ENCODE results near the gene MBD6. TPM values are rescaled to one million over a fixed set of nuclear protein-coding genes. Genes with fewer than 3 reads are reported as not detected.

Gene MBD6
- total RNA-seq, 1 donor from 2014 or later: 58.5 TPM

DNA sequence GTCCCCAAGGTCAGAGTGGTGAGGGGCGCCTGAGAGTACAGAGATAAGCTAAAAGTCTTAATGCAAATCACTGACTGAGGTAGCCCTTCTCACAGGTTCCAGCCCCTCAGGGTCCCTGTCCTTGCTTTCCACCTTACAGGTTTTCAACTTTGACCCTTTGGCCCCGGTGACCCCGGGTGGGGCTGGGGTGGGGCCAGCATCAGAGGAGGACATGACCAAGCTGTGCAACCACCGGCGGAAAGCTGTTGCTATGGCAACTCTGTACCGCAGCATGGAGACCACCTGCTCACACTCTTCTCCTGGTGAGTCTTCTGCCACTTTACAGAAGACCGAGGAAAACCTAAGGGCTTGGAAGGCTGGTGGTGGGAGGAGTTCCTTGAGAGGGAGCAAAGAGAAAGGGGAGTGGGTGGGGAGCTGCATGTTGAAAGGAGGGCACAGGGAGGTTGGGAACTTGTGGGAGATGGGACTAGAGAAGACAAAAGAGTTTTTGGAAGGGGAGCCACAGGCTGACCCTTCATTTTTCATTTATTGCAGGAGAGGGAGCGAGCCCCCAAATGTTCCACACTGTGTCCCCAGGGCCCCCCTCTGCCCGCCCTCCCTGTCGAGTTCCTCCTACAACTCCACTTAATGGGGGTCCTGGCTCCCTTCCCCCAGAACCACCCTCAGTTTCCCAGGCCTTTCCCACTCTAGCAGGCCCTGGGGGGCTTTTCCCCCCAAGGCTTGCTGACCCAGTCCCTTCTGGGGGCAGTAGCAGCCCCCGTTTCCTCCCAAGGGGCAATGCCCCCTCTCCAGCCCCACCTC is 2.4 kb downstream of the MBD6 start:
- Mint-ChIP-seq H3K4me3 (ENCODE audit: unreplicated experiment) (peak overlapping the region; percentile 93), H3K27ac (ENCODE audit: unreplicated experiment) (peak overlapping the region; percentile 2), H3K4me1 (ENCODE audit: low read depth, unreplicated experiment) (peaks cover 29% of the 10 kb centered on the region), H3K9me3 (ENCODE audit: unreplicated experiment) (no peaks in the 10 kb centered on the region), H3K36me3 (ENCODE audit: low read depth, unreplicated experiment) (peaks cover 8% of the 10 kb centered on the region), H3K27me3 (ENCODE audit: low read depth, unreplicated experiment) (no peaks in the 10 kb centered on the region)
- peaks cover 34% of the 10 kb centered on the region for H3K79me2 ChIP-seq (ENCODE audit: insufficient read depth, low read length)
- DNase-seq (ENCODE audit: low read depth) (no peak), FAIRE-seq (no peak)
- no peaks in the 10 kb centered on the region for H3K27me3 ChIP-seq (ENCODE audit: insufficient read depth, low read length)
- H3K36me3 ChIP-seq (ENCODE audit: insufficient read depth, low read length): peaks cover 23% of the 10 kb centered on the region
- H3K9ac ChIP-seq (ENCODE audit: low read length): peak overlapping the region; percentile 82
- H3K27ac ChIP-seq (ENCODE audit: low read depth, low read length): no peak overlapping the region
- H2AFZ ChIP-seq (ENCODE audit: low read depth, low read length): no peak overlapping the region
- H3K4me3 ChIP-seq (ENCODE audit: insufficient read depth, low read depth, low read length): no peak overlapping the region
- H3K9me3 ChIP-seq (ENCODE audit: insufficient read depth, low read depth, low read length): no peaks in the 10 kb centered on the region
- peaks cover 56% of the 10 kb centered on the region for H4K20me1 ChIP-seq (ENCODE audit: insufficient read depth, low read length)
- peaks cover 33% of the 10 kb centered on the region for H3K4me1 ChIP-seq (ENCODE audit: insufficient read depth, low read length)
- H3K4me2 ChIP-seq (ENCODE audit: low read length): peak overlapping the region; percentile 95
- TF ChIP-seq EZH2 (IDR thresholded peaks at IDR 0.05; ENCODE audit: insufficient read depth, low read length): no peak
- TF ChIP-seq, protein P1, sequence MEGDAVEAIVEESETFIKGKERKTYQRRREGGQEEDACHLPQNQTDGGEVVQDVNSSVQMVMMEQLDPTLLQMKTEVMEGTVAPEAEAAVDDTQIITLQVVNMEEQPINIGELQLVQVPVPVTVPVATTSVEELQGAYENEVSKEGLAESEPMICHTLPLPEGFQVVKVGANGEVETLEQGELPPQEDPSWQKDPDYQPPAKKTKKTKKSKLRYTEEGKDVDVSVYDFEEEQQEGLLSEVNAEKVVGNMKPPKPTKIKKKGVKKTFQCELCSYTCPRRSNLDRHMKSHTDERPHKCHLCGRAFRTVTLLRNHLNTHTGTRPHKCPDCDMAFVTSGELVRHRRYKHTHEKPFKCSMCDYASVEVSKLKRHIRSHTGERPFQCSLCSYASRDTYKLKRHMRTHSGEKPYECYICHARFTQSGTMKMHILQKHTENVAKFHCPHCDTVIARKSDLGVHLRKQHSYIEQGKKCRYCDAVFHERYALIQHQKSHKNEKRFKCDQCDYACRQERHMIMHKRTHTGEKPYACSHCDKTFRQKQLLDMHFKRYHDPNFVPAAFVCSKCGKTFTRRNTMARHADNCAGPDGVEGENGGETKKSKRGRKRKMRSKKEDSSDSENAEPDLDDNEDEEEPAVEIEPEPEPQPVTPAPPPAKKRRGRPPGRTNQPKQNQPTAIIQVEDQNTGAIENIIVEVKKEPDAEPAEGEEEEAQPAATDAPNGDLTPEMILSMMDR (IDR thresholded peaks at IDR 0.05; ENCODE audit: insufficient read depth, low read depth, low read length): no peak

DNA sequence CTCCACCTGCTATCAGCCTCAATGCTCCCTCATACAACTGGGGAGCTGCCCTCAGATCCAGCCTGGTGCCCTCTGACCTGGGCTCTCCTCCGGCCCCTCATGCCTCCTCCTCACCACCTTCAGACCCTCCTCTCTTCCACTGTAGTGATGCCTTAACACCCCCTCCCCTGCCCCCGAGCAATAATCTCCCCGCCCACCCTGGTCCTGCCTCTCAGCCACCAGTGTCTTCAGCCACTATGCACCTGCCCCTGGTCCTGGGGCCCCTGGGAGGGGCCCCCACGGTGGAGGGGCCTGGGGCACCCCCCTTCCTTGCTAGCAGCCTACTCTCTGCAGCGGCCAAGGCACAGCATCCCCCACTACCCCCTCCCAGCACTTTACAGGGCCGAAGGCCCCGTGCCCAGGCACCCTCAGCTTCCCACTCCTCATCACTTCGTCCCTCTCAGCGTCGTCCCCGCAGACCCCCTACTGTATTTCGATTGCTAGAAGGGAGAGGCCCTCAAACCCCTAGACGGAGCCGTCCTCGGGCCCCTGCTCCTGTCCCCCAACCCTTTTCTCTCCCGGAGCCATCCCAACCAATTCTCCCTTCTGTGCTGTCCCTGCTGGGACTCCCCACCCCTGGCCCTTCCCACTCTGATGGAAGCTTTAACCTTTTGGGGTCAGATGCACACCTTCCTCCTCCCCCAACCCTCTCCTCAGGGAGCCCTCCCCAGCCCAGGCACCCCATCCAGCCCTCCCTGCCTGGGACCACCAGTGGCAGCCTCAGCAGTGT is 3.2 kb downstream of the MBD6 start:
- H3K4me2 ChIP-seq (ENCODE audit: low read length): no peak overlapping the region
- no peak for FAIRE-seq
- peaks cover 30% of the 10 kb centered on the region for H3K79me2 ChIP-seq (ENCODE audit: insufficient read depth, low read length)

More for the DNA sequence above, 3.2 kb downstream of the MBD6 start:
- H3K36me3 Mint-ChIP-seq (ENCODE audit: low read depth, unreplicated experiment): peaks cover 8% of the 10 kb centered on the region
- H4K20me1 ChIP-seq (ENCODE audit: insufficient read depth, low read length): peaks cover 62% of the 10 kb centered on the region
- H3K27ac Mint-ChIP-seq (ENCODE audit: unreplicated experiment): no peak overlapping the region
- H3K27me3 Mint-ChIP-seq (ENCODE audit: low read depth, unreplicated experiment): no peaks in the 10 kb centered on the region
- H2AFZ ChIP-seq (ENCODE audit: low read depth, low read length): no peak overlapping the region
- no peak overlapping the region for H3K9ac ChIP-seq (ENCODE audit: low read length)
- no peak overlapping the region for H3K27ac ChIP-seq (ENCODE audit: low read depth, low read length)
- H3K27me3 ChIP-seq (ENCODE audit: insufficient read depth, low read length): no peaks in the 10 kb centered on the region
- no peaks in the 10 kb centered on the region for H3K9me3 Mint-ChIP-seq (ENCODE audit: unreplicated experiment)
- peaks cover 29% of the 10 kb centered on the region for H3K4me1 Mint-ChIP-seq (ENCODE audit: low read depth, unreplicated experiment)
- no peak for DNase-seq (ENCODE audit: low read depth)
- no peaks in the 10 kb centered on the region for H3K9me3 ChIP-seq (ENCODE audit: insufficient read depth, low read depth, low read length)
- no peak overlapping the region for H3K4me3 ChIP-seq (ENCODE audit: insufficient read depth, low read depth, low read length)
- peaks cover 32% of the 10 kb centered on the region for H3K4me1 ChIP-seq (ENCODE audit: insufficient read depth, low read length)
- no peak for TF ChIP-seq EZH2 (IDR thresholded peaks at IDR 0.05; ENCODE audit: insufficient read depth, low read length)
- TF ChIP-seq, protein P1 (IDR thresholded peaks at IDR 0.05; ENCODE audit: insufficient read depth, low read depth, low read length): no peak
- H3K36me3 ChIP-seq (ENCODE audit: insufficient read depth, low read length): peaks cover 30% of the 10 kb centered on the region
- H3K4me3 Mint-ChIP-seq (ENCODE audit: unreplicated experiment): no peak overlapping the region
